Kidney (tissue), 14 donors: ENCODE data around the gene MAP4K1. TPM values are rescaled to one million over a fixed set of nuclear protein-coding genes. Genes with fewer than 3 reads are reported as not detected.

Experiments
- DNase-seq, 5 donors: peaks; one replicate each; pipeline ENCODE4 v3.0.0-alpha.2; 2013 to 2020
- FAIRE-seq: peaks from 2 replicates; lab custom pipeline; 2012; peaks lifted over from hg19 to GRCh38; lab: Jason Lieb, UNC
- H3K27ac ChIP-seq, 2 donors: one replicate each; pipeline ENCODE4 v1.7.0; 2013; ENCODE audit warnings: low read depth in 2 of 2, low read length in 2 of 2, inconsistent platforms in 1 of 2
- H3K27me3 ChIP-seq: one replicate; pipeline ENCODE4 v1.7.1; 2013; ENCODE audit warnings: low read length, inconsistent platforms; ENCODE audit not compliant: control insufficient read depth, insufficient read depth
- H3K36me3 ChIP-seq, 3 donors: one replicate each; pipeline versions ENCODE4 v1.7.0 to v1.7.1; 2013; ENCODE audit warnings: low read length in 3 of 3, control low read depth in 1 of 3, inconsistent platforms in 1 of 3; ENCODE audit not compliant: insufficient read depth in 3 of 3, control insufficient read depth in 2 of 3
- H3K4me1 ChIP-seq, 3 donors: one replicate each; pipeline versions ENCODE4 v1.7.0 to v1.7.1; 2013; ENCODE audit warnings: low read length in 3 of 3, inconsistent platforms in 1 of 3, low read depth in 1 of 3; ENCODE audit not compliant: control insufficient read depth in 2 of 3, insufficient read depth in 2 of 3
- H3K4me3 ChIP-seq, 3 donors: one replicate each; pipeline versions ENCODE4 v1.7.0 to v1.8.1; 2013; ENCODE audit warnings: low read length in 3 of 3, control low read depth in 1 of 3, inconsistent platforms in 1 of 3
- H3K9ac ChIP-seq, 3 donors: one replicate each; pipeline versions ENCODE4 v1.7.0 to v1.7.1; 2013; ENCODE audit warnings: low read length in 3 of 3, control low read depth in 1 of 3, inconsistent platforms in 1 of 3
- H3K9me3 ChIP-seq, 3 donors: one replicate each; pipeline versions ENCODE4 v1.7.0 to v1.7.1; 2013; ENCODE audit warnings: low read length in 3 of 3, control low read depth in 1 of 3, inconsistent platforms in 1 of 3; ENCODE audit not compliant: control insufficient read depth in 2 of 3, insufficient read depth in 1 of 3
- intact Hi-C: fragments of 100-400 bp; cut with DNase I; formaldehyde crosslinking; loops from one replicate; pipeline ENCODE4 v1.11.1; 2022
- polyA plus RNA-seq: library from polyadenylated mRNA; stranded (reverse); fragments of 350-450 nt; fragmentation: Illumina TruSeq; extraction: RNeasy Lipid Tissue Mini Kit (QIAGEN cat#74804); gene quantifications from one replicate; pipeline ENCODE4 v1.2.3, GENCODE V29; 2014; ENCODE audit warnings: low read depth, low replicate concordance; ENCODE audit not compliant: insufficient read depth
- total RNA-seq: library from RNA; stranded (reverse); fragmentation: NEBNext Ultra II Directional; extraction: Animal tissue kit (Norgen Biotek cat#: 25700); gene quantifications from one replicate; pipeline ENCODE4 v1.2.1, GENCODE V29; 2021
- TF ChIP-seq, protein P1 (sequence below): IDR thresholded peaks from 3 replicates; pipeline ENCODE4 v1.5.1; 2012; ENCODE audit warnings: mild to moderate bottlenecking, moderate library complexity, borderline replicate concordance; ENCODE audit not compliant: insufficient read depth; ENCODE audit errors: extremely low read depth
- donor health status: control.
- donor health status: control.
- donor health status: control.
- donor health status: control.
- donor health status: control.
- donor health status: DM: yes; HTN: yes; CAD: no.
- donor health status: Normal renal cell carcinoma (clear cell type).

Gene MAP4K1
- total and polyA plus RNA-seq, 2 donors from 2014 or later: 3.9 to 17.7 TPM

DNA sequence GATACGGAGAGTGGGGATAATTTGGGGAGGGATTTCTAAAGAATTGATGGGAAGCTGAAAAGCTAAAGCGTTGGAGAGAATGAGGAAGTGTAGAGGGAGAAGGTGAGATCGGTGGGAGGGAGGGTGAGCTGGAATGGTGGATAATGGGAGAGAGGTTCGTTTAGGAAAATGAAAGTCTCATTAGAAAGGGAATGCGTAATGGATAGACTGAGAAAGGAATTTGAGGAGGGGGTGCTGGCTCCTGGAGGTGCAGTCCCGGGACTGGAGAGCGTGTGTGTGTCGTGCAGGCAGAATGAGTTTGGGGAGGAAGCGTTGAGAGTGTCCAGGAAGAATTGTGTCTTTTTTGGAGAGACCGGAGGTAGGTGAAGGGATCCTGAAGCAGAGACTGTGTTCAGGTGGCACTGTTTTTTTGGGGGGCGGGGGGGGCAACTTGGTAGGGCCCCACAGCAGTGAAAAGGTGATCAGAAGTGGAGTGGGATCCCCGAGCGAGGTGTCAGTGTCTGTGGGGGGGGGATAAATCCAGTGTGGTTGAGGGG is 31.1 kb upstream of the MAP4K1 start:
- no peaks in the 10 kb centered on the region for H3K27me3 ChIP-seq
- no peak for FAIRE-seq
- H3K27ac ChIP-seq: peak overlapping the region; percentile 96 to 99

DNA sequence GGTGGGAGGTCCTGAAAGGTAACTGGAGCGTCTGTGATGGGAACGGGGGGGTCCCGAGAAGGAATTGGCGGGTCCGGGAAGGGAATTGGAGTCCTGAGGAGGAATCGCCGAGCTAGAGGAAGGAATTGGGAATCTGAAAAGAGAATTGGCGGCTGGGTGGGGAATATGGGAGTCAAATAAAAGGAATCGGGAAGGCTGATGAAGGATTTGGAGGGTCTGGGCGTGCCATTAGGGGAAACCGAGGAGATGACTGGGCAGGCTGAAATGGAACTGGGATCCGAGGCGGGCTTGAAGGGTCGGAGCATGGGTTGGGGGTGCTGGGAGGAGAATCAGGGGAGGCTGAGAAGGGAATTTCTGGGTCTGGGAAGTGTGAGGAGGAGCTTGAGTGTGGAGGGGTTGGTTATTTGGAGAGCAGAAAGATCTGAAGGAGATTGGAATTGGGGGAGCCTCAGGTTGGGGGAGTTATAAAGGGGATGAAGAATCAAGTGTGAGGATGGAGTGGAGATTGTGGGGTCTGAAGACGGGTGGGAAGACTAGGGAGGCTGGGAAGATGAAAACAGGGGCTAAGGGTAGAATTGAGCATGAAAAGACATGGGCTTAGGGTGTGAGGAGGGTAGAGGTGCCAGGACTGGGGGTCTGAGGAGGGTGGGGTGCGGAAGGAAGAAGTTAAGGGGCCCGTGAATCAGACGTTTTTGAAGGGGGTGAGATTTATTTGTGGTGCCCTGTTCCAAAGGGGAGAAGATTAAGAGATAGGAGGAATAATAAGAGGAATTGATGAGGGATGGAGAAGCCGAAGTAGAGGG is 30.4 kb upstream of the MAP4K1 start:
- H3K4me3 ChIP-seq: peak overlapping the region; percentile 86 to 99 (median 92)
- TF ChIP-seq, protein P1, sequence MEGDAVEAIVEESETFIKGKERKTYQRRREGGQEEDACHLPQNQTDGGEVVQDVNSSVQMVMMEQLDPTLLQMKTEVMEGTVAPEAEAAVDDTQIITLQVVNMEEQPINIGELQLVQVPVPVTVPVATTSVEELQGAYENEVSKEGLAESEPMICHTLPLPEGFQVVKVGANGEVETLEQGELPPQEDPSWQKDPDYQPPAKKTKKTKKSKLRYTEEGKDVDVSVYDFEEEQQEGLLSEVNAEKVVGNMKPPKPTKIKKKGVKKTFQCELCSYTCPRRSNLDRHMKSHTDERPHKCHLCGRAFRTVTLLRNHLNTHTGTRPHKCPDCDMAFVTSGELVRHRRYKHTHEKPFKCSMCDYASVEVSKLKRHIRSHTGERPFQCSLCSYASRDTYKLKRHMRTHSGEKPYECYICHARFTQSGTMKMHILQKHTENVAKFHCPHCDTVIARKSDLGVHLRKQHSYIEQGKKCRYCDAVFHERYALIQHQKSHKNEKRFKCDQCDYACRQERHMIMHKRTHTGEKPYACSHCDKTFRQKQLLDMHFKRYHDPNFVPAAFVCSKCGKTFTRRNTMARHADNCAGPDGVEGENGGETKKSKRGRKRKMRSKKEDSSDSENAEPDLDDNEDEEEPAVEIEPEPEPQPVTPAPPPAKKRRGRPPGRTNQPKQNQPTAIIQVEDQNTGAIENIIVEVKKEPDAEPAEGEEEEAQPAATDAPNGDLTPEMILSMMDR: no peak
- no peaks in the 10 kb centered on the region for H3K27me3 ChIP-seq
- DNase-seq (peak in 3 of 5 donors; percentile 33 to 71 (median 47)), FAIRE-seq (no peak)
- intact Hi-C loops: no loop called here
- H3K4me1 ChIP-seq: peaks cover 0 to 26% (median 18%) of the 10 kb centered on the region in 3 donors
- H3K9me3 ChIP-seq: no peaks in the 10 kb centered on the region
- peak overlapping the region; percentile 95 to 100 (median 99) for H3K9ac ChIP-seq
- H3K36me3 ChIP-seq: peaks cover 0 to 3% (median 0%) of the 10 kb centered on the region in 3 donors
- peak overlapping the region; percentile 96 to 99 for H3K27ac ChIP-seq

More for the DNA sequence above, 31.1 kb upstream of the MAP4K1 start:
- TF ChIP-seq, protein P1: no peak
- peak in 2 of 5 donors; percentile 43 to 63 for DNase-seq
- H3K9me3 ChIP-seq: no peaks in the 10 kb centered on the region
- peaks cover 6 to 31% (median 22%) of the 10 kb centered on the region in 3 donors for H3K4me1 ChIP-seq
- H3K9ac ChIP-seq: peak overlapping the region; percentile 95 to 100 (median 99)
- H3K4me3 ChIP-seq: peak overlapping the region; percentile 86 to 99 (median 92)
- peaks cover 0 to 3% (median 0%) of the 10 kb centered on the region in 3 donors for H3K36me3 ChIP-seq
- intact Hi-C loops: no loop called here

DNA sequence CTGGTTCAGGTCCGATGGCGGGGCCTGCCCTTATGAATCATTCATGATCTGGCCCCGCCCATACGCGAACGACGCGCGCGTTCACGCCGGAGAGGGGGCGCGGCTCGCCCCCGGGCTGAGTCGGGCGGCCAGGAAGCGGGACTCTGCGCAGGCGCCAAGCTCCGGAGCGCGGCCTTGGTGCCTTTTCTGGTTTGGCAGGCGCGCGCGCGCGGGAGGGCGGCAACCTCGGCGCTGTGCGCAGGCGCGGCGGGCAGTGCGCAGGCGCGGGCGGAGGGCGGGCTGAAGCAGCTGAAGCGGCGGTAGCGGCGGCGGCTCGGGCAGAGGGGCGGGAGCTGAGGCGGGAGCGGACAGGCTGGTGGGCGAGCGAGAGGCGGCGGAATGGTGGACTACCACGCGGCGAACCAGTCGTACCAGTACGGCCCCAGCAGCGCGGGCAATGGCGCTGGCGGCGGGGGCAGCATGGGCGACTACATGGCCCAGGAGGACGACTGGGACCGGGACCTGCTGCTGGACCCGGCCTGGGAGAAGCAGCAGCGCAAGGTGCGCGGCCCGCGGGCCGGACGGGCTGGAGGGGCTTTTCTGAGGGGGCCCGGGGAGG is 29.7 kb upstream of the MAP4K1 start, which contains the start of gene ACTN4:
Gene ACTN4 (plus strand): TSS at position 282 of the 598 bp plus-strand sequence. CDS start 97 bp downstream, at position 379.
- Histone ChIP-seq H3K36me3 (peaks cover 0 to 3% (median 0%) of the 10 kb centered on the region in 3 donors), H3K9me3 (no peaks in the 10 kb centered on the region), H3K27ac (peak within 1 kb of the TSS; percentile 96 to 99), H3K9ac (peak within 1 kb of the TSS; percentile 95 to 100 (median 99)), H3K4me3 (peak within 1 kb of the TSS; percentile 86 to 99 (median 92)), H3K27me3 (no peaks in the 10 kb centered on the region), H3K4me1 (peaks cover 0 to 24% (median 16%) of the 10 kb centered on the region in 3 donors)
- TF ChIP-seq, protein P1: no peak
- intact Hi-C loops: no loop called here
- DNase-seq (peak; percentile 98 to 100 (median 100)), FAIRE-seq (no peak)
